ENCODE results near the gene SPSB3.

The SPSB3 gene

GRCh38 chr16:1825864-1826690 is 43.7 kb upstream of the SPSB3 start:
- H3K4me3 ChIP-seq (ENCODE audit: low read depth, low read length) = peak overlapping the region; percentile 95
- TF ChIP-seq CTCF (IDR thresholded peaks at IDR 0.05; ENCODE audit: low read depth, low read length, missing control alignments) = peak; percentile 7
- DNase-seq (ENCODE audit: low read depth) = no peak

- DNase-seq (ENCODE audit: low read depth) = no peak
- TF ChIP-seq CTCF (IDR thresholded peaks at IDR 0.05; ENCODE audit: low read depth, low read length, missing control alignments) = no peak
Observed at GRCh38 chr16:1825381-1825863, 43.1 kb upstream of the SPSB3 start.

GRCh38 chr16:1823821-1824220 is 41.5 kb upstream of the SPSB3 start:
- TF ChIP-seq CTCF (IDR thresholded peaks at IDR 0.05; ENCODE audit: low read depth, low read length, missing control alignments) = peak; percentile 26
- DNase-seq (ENCODE audit: low read depth) = no peak
- H3K4me3 ChIP-seq (ENCODE audit: low read depth, low read length) = no peak overlapping the region

More at GRCh38 chr16:1825381-1825863, 43.1 kb upstream of the SPSB3 start:
- peak overlapping the region; percentile 95 for H3K4me3 ChIP-seq (ENCODE audit: low read depth, low read length)

- no peak for DNase-seq (ENCODE audit: low read depth)
- H3K4me3 ChIP-seq (ENCODE audit: low read depth, low read length) = no peak overlapping the region
- no peak for TF ChIP-seq CTCF (IDR thresholded peaks at IDR 0.05; ENCODE audit: low read depth, low read length, missing control alignments)
Observed at GRCh38 chr16:1822801-1823200, 40.4 kb upstream of the SPSB3 start.

- TF ChIP-seq CTCF (IDR thresholded peaks at IDR 0.05; ENCODE audit: low read depth, low read length, missing control alignments) = no peak
- no peak for DNase-seq (ENCODE audit: low read depth)
- H3K4me3 ChIP-seq (ENCODE audit: low read depth, low read length) = no peak overlapping the region
Observed at GRCh38 chr16:1821861-1822611, 39.7 kb upstream of the SPSB3 start.

- H3K4me3 ChIP-seq (ENCODE audit: low read depth, low read length) = no peak overlapping the region
- no peak for TF ChIP-seq CTCF (IDR thresholded peaks at IDR 0.05; ENCODE audit: low read depth, low read length, missing control alignments)
- no peak for DNase-seq (ENCODE audit: low read depth)
Observed at GRCh38 chr16:1820946-1821290, 38.5 kb upstream of the SPSB3 start.
